ENCODE data around the gene SPPL2A. TPM values are rescaled to one million over a fixed set of nuclear protein-coding genes. Genes with fewer than 3 reads are reported as not detected.
A peak's percentile ranks its signal among the peaks of the same experiment; 100 is the strongest.

The SPPL2A gene
- total and polyA plus RNA-seq, 2 of the 13 experiments (the other 11 are each of a cell fraction or from before 2014, with no cell fraction given) = 80.5 to 105 TPM

- TF ChIP-seq SAP130 (CRISPR knock-in tag; IDR thresholded peaks at IDR 0.05; ENCODE audit: low read depth) (0 out of 2 replicates have a peak, but pooled peaks have one; percentile 1), ZNF44 (CRISPR knock-in tag; IDR thresholded peaks at IDR 0.05) (no peak), AGO1 (IDR thresholded peaks at IDR 0.05; ENCODE audit: low read depth, low read length, poor library complexity, severe bottlenecking) (peak; percentile 64), ZMYM3 (CRISPR knock-in tag; IDR thresholded peaks at IDR 0.05) (0 out of 2 replicates have a peak, but pooled peaks have one; percentile 22), NR0B2 (CRISPR knock-in tag; IDR thresholded peaks at IDR 0.05) (peak; percentile 0; the same call in 1 of the 2 replicates), CBX5 (CRISPR knock-in tag; IDR thresholded peaks at IDR 0.05; ENCODE audit: borderline replicate concordance) (peak; percentile 13; the same call in 1 of the 2 replicates), HDAC1 (CRISPR knock-in tag; IDR thresholded peaks at IDR 0.05) (peak; percentile 75), NRL (CRISPR knock-in tag; IDR thresholded peaks at IDR 0.05; ENCODE audit: borderline replicate concordance) (peak; percentile 64; the same call in 1 of the 2 replicates), RXRA (CRISPR knock-in tag; IDR thresholded peaks at IDR 0.05) (peak; percentile 9; the same call in 1 of the 2 replicates), ZNF619 (CRISPR knock-in tag; IDR thresholded peaks at IDR 0.05) (peak; percentile 90; the same call in 1 of the 2 replicates), ZNF331 (CRISPR knock-in tag; IDR thresholded peaks at IDR 0.05) (peak; percentile 86; the same call in 1 of the 2 replicates), ZFP37 (CRISPR knock-in tag; IDR thresholded peaks at IDR 0.05; ENCODE audit: borderline replicate concordance) (no peak), GTF2F1 (IDR thresholded peaks at IDR 0.05; ENCODE audit: low read length) (no peak), MTA1 (CRISPR knock-in tag; IDR thresholded peaks at IDR 0.05; ENCODE audit: borderline replicate concordance) (0 out of 2 replicates have a peak, but pooled peaks have one; percentile 18)
- TF ChIP-seq, protein P1, sequence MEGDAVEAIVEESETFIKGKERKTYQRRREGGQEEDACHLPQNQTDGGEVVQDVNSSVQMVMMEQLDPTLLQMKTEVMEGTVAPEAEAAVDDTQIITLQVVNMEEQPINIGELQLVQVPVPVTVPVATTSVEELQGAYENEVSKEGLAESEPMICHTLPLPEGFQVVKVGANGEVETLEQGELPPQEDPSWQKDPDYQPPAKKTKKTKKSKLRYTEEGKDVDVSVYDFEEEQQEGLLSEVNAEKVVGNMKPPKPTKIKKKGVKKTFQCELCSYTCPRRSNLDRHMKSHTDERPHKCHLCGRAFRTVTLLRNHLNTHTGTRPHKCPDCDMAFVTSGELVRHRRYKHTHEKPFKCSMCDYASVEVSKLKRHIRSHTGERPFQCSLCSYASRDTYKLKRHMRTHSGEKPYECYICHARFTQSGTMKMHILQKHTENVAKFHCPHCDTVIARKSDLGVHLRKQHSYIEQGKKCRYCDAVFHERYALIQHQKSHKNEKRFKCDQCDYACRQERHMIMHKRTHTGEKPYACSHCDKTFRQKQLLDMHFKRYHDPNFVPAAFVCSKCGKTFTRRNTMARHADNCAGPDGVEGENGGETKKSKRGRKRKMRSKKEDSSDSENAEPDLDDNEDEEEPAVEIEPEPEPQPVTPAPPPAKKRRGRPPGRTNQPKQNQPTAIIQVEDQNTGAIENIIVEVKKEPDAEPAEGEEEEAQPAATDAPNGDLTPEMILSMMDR (CRISPR knock-in tag; IDR thresholded peaks at IDR 0.05) = 0 out of 2 replicates have a peak, but pooled peaks have one; percentile 4
Measured at GRCh38 chr15:50685976-50686468, 79.5 kb downstream of the SPPL2A start (continued).

All from HepG2 (cell line).